CD4-positive, alpha-beta T cell treated with Interferon alpha-2 for 1 hour (primary cell): ENCODE measurements around the gene FYB1.

Experiments
- DNase-seq, 2 donors: peaks; one replicate each; pipeline ENCODE4 v3.0.0-alpha.2; 2020 to 2022

FYB1 gene

GRCh38 chr5:39076757-39077728 is 142.3 kb downstream of the FYB1 start:
- peak in 1 of 2 donors; percentile 57 for DNase-seq

- no peak for DNase-seq
These were observed 143.1 kb downstream of the FYB1 start for GRCh38 chr5:39076101-39076756.

DNA sequence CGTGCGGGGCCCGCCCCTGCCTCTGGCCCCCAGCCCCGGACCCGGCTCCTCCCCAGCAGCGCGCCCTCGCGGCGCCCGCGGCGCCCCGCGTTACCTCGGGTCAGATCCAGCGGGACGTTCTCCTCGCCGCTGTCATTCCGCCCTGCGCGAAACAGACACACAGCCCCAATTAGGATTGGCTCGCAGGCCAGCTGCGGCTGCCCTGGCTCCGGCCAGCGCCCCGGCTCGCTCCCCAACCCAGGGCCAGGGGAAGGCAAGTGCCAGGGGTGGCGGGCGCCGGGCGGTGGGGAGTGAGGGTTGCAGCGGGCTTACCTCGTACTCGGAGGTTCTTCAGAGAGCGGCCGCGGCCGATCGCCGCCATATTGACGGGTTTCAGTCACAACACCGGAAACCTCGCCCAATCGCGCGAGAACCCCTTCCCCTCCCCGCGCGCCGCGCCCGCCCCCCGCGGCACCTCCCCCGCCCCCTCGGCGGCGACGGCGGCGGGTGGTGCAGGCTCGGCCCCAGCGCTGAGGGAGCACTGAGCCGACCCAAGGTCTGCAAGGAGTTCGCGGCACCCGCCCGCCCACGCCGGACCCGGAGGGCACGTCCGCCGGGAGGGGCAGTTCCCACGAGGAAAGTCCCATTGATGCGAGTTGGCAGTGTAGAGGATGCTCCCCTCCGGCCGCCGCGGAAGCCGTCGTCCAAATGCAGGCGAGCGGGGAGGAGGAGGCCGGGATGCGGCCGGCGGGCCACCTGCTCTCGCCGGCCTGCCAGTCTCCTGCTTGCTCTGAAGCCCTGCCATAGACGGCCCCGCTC is 145.1 kb downstream of the FYB1 start, which contains the start of gene RICTOR:
TSS of gene RICTOR (minus strand) at position 383 of the 798 bp plus-strand sequence. CDS start at position 361, 22 bp downstream.
- peak; percentile 90 to 92 for DNase-seq

DNA sequence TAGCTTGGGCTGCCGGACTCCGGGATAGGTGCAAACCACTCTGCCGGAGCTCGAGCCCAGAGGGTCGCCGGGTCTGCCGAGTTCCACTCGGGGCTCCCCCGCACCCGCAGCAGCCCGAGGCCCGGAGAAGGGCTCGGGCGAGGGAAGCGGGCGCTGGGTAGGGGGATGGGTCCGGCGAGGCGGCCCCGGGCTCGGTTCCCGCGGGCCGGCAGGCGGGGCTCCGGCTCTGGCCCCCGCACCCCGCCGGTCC is 145.7 kb downstream of the FYB1 start:
- no peak for DNase-seq

- DNase-seq: peak; percentile 60 to 72
These were observed 146.2 kb downstream of the FYB1 start for GRCh38 chr5:39072925-39073766.

GRCh38 chr5:39068099-39068498 is 151.3 kb downstream of the FYB1 start:
- no peak for DNase-seq

GRCh38 chr5:39064450-39064849 is 154.9 kb downstream of the FYB1 start:
- no peak for DNase-seq

DNA sequence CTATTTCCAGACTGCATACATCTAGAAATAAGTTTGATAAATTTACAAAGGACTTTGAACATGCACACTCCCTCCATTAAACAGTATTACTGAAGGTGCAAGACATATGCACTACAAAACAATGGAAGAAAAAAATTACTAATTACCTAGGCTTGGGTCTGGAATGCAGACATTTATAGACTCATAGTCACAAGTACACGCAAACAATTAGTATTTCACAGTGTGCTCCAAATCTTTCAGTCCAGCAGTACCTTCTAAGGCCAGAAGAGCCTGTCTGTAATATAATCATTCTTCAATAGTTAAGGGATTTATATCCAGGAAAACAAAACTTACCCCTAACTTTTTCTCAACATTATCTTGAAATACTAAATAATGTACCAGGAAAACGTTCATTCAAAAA is 156.3 kb downstream of the FYB1 start:
- DNase-seq: no peak

DNA sequence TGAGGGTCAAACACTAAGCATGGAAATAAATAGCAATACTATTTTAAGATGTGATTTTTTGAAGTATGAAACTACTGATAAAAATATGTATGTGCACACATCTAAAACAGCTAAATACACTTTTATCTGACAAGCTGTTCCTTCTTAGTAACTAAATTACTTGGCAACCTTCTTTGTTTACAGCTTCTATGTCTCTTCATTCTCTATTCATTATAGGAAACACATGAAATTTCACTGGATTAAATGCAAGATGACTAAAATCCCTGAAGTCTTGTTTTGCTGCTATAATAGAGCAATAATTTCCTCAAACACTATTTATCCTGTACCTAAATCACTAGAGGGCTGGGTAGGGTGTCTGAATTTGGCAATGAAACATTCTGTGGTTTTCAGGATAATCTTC is 156.8 kb downstream of the FYB1 start:
- no peak for DNase-seq

DNA sequence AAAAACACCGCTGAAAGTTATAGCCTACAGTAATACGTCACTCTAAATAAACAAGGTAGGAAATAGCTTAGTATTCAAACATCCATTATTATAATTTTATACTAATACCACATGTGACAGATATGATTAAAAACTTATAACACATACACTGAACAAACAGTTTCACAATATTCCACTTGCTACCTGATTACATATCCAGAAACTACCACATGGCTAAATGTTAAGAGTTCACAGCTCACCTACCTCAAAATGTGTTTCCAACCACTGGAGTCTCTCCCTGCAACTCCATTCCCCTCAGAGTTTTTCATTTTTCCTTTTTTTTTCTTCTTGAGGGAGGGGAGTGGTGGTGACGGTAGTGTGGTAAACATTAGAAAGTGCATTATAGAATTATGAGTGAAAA is 157.3 kb downstream of the FYB1 start:
- DNase-seq: no peak

DNA sequence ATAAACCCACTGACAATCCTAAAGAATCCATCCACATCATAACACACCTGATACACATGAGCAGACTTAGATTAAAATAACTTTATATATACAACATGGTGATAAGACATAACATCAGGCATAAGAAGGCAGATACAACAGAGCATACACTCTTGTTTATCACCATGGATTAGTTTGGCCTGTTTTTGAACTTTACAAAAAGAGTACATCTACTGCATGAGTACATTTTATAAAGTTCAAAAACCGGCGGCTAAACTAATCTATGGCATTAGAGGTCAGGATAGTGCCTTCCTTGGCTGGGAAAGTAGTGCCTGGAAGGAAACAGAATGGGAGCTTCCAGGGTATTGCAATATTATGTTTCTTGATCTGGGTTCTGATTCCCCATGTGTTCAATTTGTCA is 160.3 kb downstream of the FYB1 start:
- DNase-seq: no peak

DNA sequence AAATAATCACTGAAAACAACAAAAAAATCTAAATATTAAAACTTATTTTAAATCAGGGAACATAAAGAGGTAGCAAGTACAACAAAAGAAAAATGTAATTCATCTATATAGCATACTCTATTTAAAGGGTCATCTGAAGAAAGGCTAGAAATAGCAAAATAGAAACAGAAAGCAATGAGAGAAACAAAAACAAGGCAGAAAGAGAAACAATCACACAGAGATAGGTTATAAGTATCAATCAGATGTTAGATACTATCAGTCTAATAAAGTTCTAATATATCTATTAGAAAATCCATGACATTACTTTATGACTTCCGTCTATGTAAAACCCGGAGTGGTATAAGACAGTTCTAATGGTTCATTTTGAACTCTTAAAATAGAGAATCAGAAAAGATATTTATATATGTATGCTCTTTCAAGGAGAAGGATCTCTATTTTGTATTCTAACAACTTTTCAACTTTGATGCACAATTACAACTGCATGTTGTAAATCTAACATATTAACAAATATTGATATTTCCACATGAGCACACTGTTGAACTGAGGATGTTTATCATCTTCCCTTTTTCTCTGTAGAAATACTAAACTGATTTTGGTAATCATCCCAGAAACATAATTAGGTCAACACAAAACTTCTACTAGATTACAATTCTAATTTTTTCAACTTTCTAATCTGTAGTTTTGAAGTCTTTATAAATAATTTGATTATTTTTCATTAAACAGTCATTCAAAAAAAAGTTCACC is 161.0 kb downstream of the FYB1 start:
- DNase-seq: no peak

DNA sequence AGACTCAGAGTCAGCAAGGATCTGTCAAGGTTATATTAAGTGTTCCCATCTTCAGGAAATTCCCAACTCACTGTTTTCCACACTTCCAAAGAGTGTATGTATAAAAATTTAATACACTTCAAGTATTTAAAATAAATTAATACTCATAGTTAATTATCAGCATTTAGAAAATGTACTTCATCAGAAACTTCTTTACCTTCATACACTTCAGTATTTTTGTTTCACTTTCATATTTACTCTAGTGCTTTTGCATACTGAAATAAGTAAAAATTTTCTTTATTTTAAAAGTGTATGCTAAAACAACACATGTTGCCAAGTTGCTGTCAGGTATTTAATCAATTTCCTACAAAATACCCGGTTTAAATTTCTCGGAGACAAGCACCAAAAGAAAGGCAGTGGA is 161.6 kb downstream of the FYB1 start:
- no peak for DNase-seq

- DNase-seq: no peak
These were observed 163.5 kb downstream of the FYB1 start for GRCh38 chr5:39055768-39056398.
